Mucosa of descending colon (tissue), 3 donors: ENCODE data around the gene SGMS1. TPM values are rescaled to one million over a fixed set of nuclear protein-coding genes. Genes with fewer than 3 reads are reported as not detected.

Experiments
- ATAC-seq: fragments of 200-7000 bp; cut with Tn5 transposase; one replicate; pipeline ENCODE4 v1.9.1; 2020; ENCODE audit warnings: mild to moderate bottlenecking, moderate library complexity
- DNase-seq, 3 donors: peaks; one replicate each; pipeline ENCODE4 v3.0.0-alpha.2; 2020
- H3K36me3 ChIP-seq: fragments of 200-600 bp; one replicate; pipeline ENCODE4 v1.8.0; 2021; ENCODE audit warnings: low read depth, mild to moderate bottlenecking
- H3K4me1 ChIP-seq: fragments of 200-600 bp; one replicate; pipeline ENCODE4 v1.8.0; 2021; ENCODE audit warnings: low read depth, mild to moderate bottlenecking
- H3K4me3 ChIP-seq: fragments of 200-600 bp; one replicate; pipeline ENCODE4 v1.8.0; 2021; ENCODE audit warnings: mild to moderate bottlenecking
- H3K9me3 ChIP-seq: fragments of 200-600 bp; one replicate; pipeline ENCODE4 v1.8.0; 2021; ENCODE audit warnings: mild to moderate bottlenecking
- intact Hi-C, 2 donors: fragments of 100-400 bp; cut with DNase I in 1 of 2; cut with micrococcal nuclease in 1 of 2; formaldehyde crosslinking; loops; one replicate each; pipeline versions ENCODE4 v1.11.0 to v1.11.1; 2022; cut with DNase I, micrococcal nuclease
- total RNA-seq, 3 donors: library from RNA; stranded (reverse); fragmentation: NEBNext Ultra II Directional in 2 of 3; extraction: Animal tissue kit (Norgen Biotek cat#: 25700) in 2 of 3; gene quantifications; one replicate each; pipeline versions ENCODE4 v1.2.1 to v1.2.4, GENCODE V29; 2021 to 2023
- TF ChIP-seq, protein P1 (sequence below): fragments of 200-600 bp; IDR thresholded peaks from one replicate; pipeline ENCODE4 v1.8.0; 2022; ENCODE audit warnings: antibody characterized with exemption, mild to moderate bottlenecking
- donor health status: DM: no; HTN: no; CAD: no; lungs with moderate emphysema.
- donor health status: DM: no; HTN: no; CAD: no.
- donor health status: DM: no; HTN: yes; CAD: no.

The SGMS1 gene
- total RNA-seq, 3 donors from 2014 or later: 14.4 to 28.4 (median 20.0) TPM

DNA sequence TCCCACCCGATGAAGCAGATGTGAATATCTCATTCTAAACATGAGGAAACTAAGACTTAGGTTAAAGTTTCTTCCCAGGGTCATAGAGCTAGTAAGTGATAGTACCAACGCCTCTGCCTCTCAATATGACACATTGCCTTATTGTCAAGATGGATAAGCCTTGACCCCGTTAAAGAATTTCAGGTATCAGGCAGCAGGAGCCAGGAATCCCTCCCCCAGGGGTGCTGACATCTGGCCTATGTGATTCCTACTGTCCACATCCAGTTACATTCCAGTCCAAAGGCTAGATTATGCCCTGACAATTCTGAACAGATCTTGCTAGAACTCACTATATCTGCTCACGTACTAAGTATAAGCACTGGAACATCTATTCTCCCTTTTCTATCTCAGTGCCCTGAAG is 314.4 kb downstream of the SGMS1 start:
- no peak for ATAC-seq
- Histone ChIP-seq H3K4me1 (no peaks in the 10 kb centered on the region), H3K4me3 (no peak overlapping the region), H3K9me3 (peaks cover 6% of the 10 kb centered on the region), H3K36me3 (no peaks in the 10 kb centered on the region)
- DNase-seq: no peak
- TF ChIP-seq, protein P1, sequence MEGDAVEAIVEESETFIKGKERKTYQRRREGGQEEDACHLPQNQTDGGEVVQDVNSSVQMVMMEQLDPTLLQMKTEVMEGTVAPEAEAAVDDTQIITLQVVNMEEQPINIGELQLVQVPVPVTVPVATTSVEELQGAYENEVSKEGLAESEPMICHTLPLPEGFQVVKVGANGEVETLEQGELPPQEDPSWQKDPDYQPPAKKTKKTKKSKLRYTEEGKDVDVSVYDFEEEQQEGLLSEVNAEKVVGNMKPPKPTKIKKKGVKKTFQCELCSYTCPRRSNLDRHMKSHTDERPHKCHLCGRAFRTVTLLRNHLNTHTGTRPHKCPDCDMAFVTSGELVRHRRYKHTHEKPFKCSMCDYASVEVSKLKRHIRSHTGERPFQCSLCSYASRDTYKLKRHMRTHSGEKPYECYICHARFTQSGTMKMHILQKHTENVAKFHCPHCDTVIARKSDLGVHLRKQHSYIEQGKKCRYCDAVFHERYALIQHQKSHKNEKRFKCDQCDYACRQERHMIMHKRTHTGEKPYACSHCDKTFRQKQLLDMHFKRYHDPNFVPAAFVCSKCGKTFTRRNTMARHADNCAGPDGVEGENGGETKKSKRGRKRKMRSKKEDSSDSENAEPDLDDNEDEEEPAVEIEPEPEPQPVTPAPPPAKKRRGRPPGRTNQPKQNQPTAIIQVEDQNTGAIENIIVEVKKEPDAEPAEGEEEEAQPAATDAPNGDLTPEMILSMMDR: no peak
- intact Hi-C loops: no loop called here

DNA sequence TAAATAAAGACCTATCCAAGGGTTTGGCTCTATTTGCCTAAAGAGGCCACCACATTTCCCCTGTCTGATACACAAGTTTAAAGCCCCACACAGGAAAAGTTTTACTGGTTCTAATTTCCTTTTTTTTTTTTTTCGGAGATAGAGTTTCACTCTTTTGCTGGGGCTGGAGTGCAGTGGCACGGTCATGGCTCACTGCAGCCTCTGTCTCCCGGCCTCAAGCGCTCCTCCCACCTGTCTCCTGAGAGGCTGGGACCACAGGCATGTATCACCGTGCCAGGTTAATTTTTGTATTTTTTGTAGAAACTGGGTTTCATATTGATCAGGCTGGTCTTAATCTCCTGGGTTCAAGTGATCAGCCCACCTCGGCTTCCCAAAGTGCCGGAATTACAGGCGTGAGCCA is 319.1 kb downstream of the SGMS1 start:
- Histone ChIP-seq H3K4me3 (no peak overlapping the region), H3K36me3 (no peaks in the 10 kb centered on the region), H3K9me3 (no peaks in the 10 kb centered on the region), H3K4me1 (no peaks in the 10 kb centered on the region)
- TF ChIP-seq, protein P1: no peak
- intact Hi-C loops: no loop called here
- DNase-seq (no peak), ATAC-seq (no peak)

DNA sequence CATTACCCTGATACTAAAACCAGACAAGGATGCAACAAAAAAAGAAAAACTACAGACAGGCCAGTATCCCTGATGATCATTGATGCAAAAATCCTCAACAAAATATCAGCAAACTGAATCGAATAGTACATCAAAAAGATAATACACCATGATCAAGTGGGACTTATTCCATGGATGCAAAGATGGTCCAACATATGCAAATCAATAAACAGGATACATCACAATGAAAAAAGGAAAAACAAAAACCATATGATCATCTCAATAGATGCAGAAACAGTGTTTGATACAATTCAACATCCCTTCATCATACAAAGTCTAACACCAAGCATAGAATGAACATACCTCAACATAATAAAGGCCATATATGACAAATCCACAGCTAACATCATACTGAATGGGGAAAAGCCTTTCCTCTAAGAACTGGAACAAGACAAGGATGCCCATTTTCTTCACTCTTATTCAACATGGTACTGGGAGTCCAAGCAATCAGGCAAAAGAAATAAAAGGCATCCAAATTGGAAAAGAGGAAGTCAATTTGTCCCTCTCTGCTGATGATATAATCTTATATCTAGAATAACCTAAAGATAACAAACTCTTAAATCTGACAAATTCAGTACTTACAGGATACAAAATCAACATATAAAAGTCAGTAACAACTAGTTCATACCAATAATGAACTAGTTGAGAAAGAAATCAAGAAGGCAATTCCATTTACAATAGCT is 323.6 kb downstream of the SGMS1 start:
- ATAC-seq (no peak), DNase-seq (no peak)
- Histone ChIP-seq H3K4me1 (no peaks in the 10 kb centered on the region), H3K36me3 (no peaks in the 10 kb centered on the region), H3K4me3 (no peak overlapping the region), H3K9me3 (no peaks in the 10 kb centered on the region)
- intact Hi-C loops: no loop called here
- TF ChIP-seq, protein P1: no peak

DNA sequence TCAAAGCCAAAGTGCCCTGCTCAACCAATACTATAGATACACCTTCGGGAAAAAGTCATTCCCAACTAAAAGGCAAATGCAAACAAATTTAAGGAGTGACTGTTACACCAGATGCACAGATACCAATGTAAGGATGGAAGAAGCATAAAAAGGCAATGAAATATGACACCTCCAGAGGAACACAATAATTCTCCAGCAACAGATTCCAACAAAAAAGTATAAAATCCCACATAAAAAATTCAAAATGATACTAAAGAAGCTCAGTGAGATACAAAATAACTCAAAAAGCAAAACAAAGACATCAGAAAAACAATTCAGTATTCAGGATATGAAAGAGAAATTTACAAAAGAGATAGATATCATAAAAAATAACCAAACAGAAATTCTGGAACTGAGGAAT is 328.4 kb downstream of the SGMS1 start:
- ATAC-seq (no peak), DNase-seq (no peak)
- H3K36me3 ChIP-seq: no peaks in the 10 kb centered on the region
- TF ChIP-seq, protein P1: no peak
- intact Hi-C loops: no loop called here
- peaks cover 8% of the 10 kb centered on the region for H3K4me1 ChIP-seq
- H3K9me3 ChIP-seq: no peaks in the 10 kb centered on the region
- no peak overlapping the region for H3K4me3 ChIP-seq

DNA sequence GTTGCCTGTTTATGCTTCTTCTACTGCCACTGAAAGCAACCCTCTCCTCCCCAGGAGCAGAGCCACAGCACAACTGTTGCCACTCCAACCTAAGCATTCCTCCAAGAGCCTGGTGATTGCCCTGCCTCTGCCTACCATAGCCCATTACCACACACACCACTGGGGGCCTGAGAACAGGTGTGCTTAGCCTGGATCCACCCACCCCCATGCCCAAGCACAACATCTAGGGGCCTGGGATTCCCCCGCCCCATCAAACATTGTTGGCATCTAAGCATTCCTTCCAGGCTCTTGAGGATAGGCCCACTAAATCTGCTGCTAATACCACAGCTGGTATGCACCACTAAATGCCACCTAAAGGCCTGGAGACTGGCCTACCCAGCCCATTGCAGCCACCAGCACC is 329.2 kb downstream of the SGMS1 start:
- Histone ChIP-seq H3K9me3 (no peaks in the 10 kb centered on the region), H3K36me3 (no peaks in the 10 kb centered on the region), H3K4me1 (peaks cover 8% of the 10 kb centered on the region), H3K4me3 (no peak overlapping the region)
- TF ChIP-seq, protein P1: no peak
- no peak for DNase-seq
- intact Hi-C loops: no loop called here
- ATAC-seq: no peak
